Gastroesophageal sphincter (tissue), 3 donors: ENCODE results near the gene IMP3.
A peak's percentile ranks its signal among the peaks of the same experiment; 100 is the strongest.

Source experiments
- CTCF ChIP-seq, 4 experiments: fragments of 200-600 bp in 2 of 4; fragments of 450-650 bp in 2 of 4; sonication (generic) in 1 of 4; IDR thresholded peaks; one replicate each; pipeline ENCODE4 v1.5.1; 2017 to 2019; ENCODE audit warnings: antibody characterized with exemption in 4 of 4, mild to moderate bottlenecking in 2 of 4, moderate library complexity in 2 of 4
- POLR2A ChIP-seq, 2 donors: fragments of 450-650 bp; IDR thresholded peaks; one replicate each; pipeline ENCODE4 v1.6.1; 2017; ENCODE audit warnings: antibody characterized with exemption in 2 of 2, mild to moderate bottlenecking in 2 of 2, moderate library complexity in 1 of 2

DNA sequence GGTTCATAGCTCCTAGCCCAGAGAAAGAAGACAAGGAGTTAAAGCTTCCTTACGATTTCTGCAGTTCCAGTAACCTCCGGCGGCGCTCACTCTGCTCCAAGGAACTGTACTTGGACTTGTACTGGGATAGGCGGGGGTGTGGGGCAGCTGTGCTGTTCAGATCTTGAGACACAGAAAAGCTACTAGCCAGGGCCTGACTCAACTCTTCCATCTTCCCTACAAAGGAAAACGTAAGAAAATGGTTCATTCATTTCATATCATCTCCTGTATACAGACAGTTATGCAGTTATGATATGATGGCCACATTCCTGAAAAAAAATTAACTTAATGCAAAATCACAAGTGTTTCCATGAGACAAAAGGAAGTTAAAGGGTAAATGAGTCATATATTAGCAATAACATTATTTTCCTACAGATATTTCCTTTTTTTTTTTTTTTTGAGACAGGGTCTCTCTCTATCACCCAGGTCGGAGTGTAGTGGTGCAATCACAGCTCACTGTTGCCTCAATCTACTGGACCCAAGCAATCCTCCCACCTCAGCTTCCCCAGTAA is 19.1 kb downstream of the IMP3 start:
- TF ChIP-seq CTCF (IDR thresholded peaks at IDR 0.05) (peak in 2 of 4 experiments; percentile 44 to 56), POLR2A (IDR thresholded peaks at IDR 0.05) (no peak)
